G401 (cell line): ENCODE measurements around the gene ZNF521. TPM values are rescaled to one million over a fixed set of nuclear protein-coding genes. Genes with fewer than 3 reads are reported as not detected.

Source experiments
- DNase-seq: peaks from one replicate; pipeline ENCODE4 v3.0.0-alpha.2; 2015; ENCODE audit warnings: low spot score
- in situ Hi-C: cut with HindIII; loops from 2 replicates; pipeline ENCODE4 v1.10.0; 2016; ENCODE audit warnings: low sequenced_read_pairs, mixed read lengths
- total RNA-seq: library from RNA; depleted of rRNA; stranded (reverse); fragments of >200 nt; shearing (Covaris generic); gene quantifications from 2 replicates; pipeline ENCODE4 v1.2.3, GENCODE V29; 2014; rRNA removed

Gene ZNF521
- 29.4 and 87.6 TPM in 2 replicates for total RNA-seq

GRCh38 chr18:25351777-25352628, at the start of gene ZNF521:
Gene ZNF521 (minus strand): TSS chr18:25352166. CDS start chr18:25350946, 1,220 bp downstream.
- in situ Hi-C loops = no loop called here
- peak; percentile 95 for DNase-seq

- DNase-seq = no peak
- in situ Hi-C loops = no loop called here
Measured at GRCh38 chr18:25399554-25399953, 47.6 kb upstream of the ZNF521 start.

- in situ Hi-C loops = no loop called here
Measured at GRCh38 chr18:25392192-25392591, 40.2 kb upstream of the ZNF521 start.

GRCh38 chr18:25373432-25374179, 21.6 kb upstream of the ZNF521 start:
- no peak for DNase-seq
- in situ Hi-C loops = no loop called here

More at GRCh38 chr18:25392192-25392591, 40.2 kb upstream of the ZNF521 start:
- DNase-seq = no peak

GRCh38 chr18:25370391-25370790, 18.4 kb upstream of the ZNF521 start:
- in situ Hi-C loops = no loop called here
- DNase-seq = no peak

- DNase-seq = peak; percentile 85
- in situ Hi-C loops = no loop called here
Measured at GRCh38 chr18:25365242-25365641, 13.3 kb upstream of the ZNF521 start.

- in situ Hi-C loops = no loop called here
Measured at GRCh38 chr18:25364732-25365131, 12.8 kb upstream of the ZNF521 start.

GRCh38 chr18:25360301-25360899, 8.4 kb upstream of the ZNF521 start:
- DNase-seq = no peak
- in situ Hi-C loops = no loop called here

More at GRCh38 chr18:25364732-25365131, 12.8 kb upstream of the ZNF521 start:
- DNase-seq = no peak

- in situ Hi-C loops = no loop called here
- DNase-seq = no peak
Measured at GRCh38 chr18:25353080-25353479, 1.1 kb upstream of the ZNF521 start.

- in situ Hi-C loops = no loop called here
- DNase-seq = no peak
Measured at GRCh38 chr18:25352629-25353005, 651 bp upstream of the ZNF521 start.

- in situ Hi-C loops = no loop called here
- DNase-seq = no peak
Measured at GRCh38 chr18:25351280-25351775, 638 bp downstream of the ZNF521 start.

- in situ Hi-C loops = no loop called here
- DNase-seq = peak; percentile 68
Measured at GRCh38 chr18:25350489-25351251, 1.3 kb downstream of the ZNF521 start.

- in situ Hi-C loops = no loop called here
- no peak for DNase-seq
Measured at GRCh38 chr18:25349926-25350487, 2.0 kb downstream of the ZNF521 start.

GRCh38 chr18:25349131-25349925, 2.6 kb downstream of the ZNF521 start:
- in situ Hi-C loops = no loop called here
- DNase-seq = peak; percentile 58

GRCh38 chr18:25348386-25349130, 3.4 kb downstream of the ZNF521 start:
- in situ Hi-C loops = no loop called here
- peak; percentile 83 for DNase-seq

GRCh38 chr18:25346561-25346960, 5.4 kb downstream of the ZNF521 start:
- in situ Hi-C loops = no loop called here

More at GRCh38 chr18:25346561-25346960, 5.4 kb downstream of the ZNF521 start:
- DNase-seq = no peak
